Adrenal gland (tissue), 12 donors: ENCODE data around the gene SSPN. TPM values are rescaled to one million over a fixed set of nuclear protein-coding genes. Genes with fewer than 3 reads are reported as not detected.

Source experiments
- polyA plus RNA-seq, 3 donors: library from polyadenylated mRNA; stranded (reverse); fragments of 200-250 nt in 2 of 3; fragments of 350-450 nt in 1 of 3; fragmentation: Illumina TruSeq in 1 of 3; extraction: RNeasy Lipid Tissue Mini Kit (QIAGEN cat#74804) in 1 of 3; gene quantifications; one replicate each; pipeline ENCODE4 v1.2.3, GENCODE V29; 2013 to 2014
- total RNA-seq, 9 donors: library from RNA; depleted of rRNA in 4 of 9; stranded (reverse); fragments of >200 nt in 4 of 9; fragments of 120-200 nt in 1 of 9; fragmentation: NEBNext Ultra II Directional in 1 of 9; extraction: Animal tissue kit (Norgen Biotek cat#: 25700) in 1 of 9; gene quantifications; one replicate each; pipeline versions ENCODE4 v1.1.0 to v1.2.4, GENCODE V29; 2013 to 2023
- donor health status: healthy with polysubstance abuse.
- donor health status: Bipolar disorder and iron deficiency.
- donor health status: DM: yes; HTN: yes; CAD: no.
- donor health status: DM: no; HTN: no; CAD: no.
- donor health status: DM: no; HTN: no; CAD: no.
- donor health status: DM: yes; HTN: yes; CAD: no.

The SSPN gene
- total and polyA plus RNA-seq, 12 donors: 3.3 to 47.8 (median 13.9) TPM

Other genes starting within 250 kb of the SSPN start
- gene RASSF8, start 236.9 kb upstream of the SSPN start, total RNA-seq: 10 to 100 TPM; 23.8 to 85.7 (median 52.8) TPM
- 10 to 100 TPM in 2 of 3 donors, 1 to 10 TPM in 1; 6.5 to 28.7 (median 10.5) TPM for gene RASSF8, start 236.9 kb upstream of the SSPN start, polyA plus RNA-seq
- 10 to 100 TPM in 7 of 9 donors, 1 to 10 TPM in 1, under 1 TPM in 1; 0.33 to 62.9 (median 22.2) TPM for gene BHLHE41, start 70.5 kb upstream of the SSPN start, total RNA-seq
- 10 to 100 TPM; 14.1 to 35.1 (median 15.4) TPM for gene BHLHE41, start 70.5 kb upstream of the SSPN start, polyA plus RNA-seq